GM23338 (cell line): Measurements from ENCODE around the gene GOSR1.

ENCODE experiments used
- CREB1 ChIP-seq: fragments of 250-450 bp; sonication (Bioruptor Pico); IDR thresholded peaks from 2 replicates; pipeline ENCODE4 v1.5.0; 2020; ENCODE audit warnings: low read depth, mild to moderate bottlenecking, moderate library complexity
- EZH2 ChIP-seq: fragments of 200-600 bp; sonication (generic); IDR thresholded peaks from one replicate; pipeline ENCODE4 v1.8.0; 2017; ENCODE audit warnings: antibody characterized with exemption, mild to moderate bottlenecking, low read depth; ENCODE audit not compliant: unreplicated experiment
- EZH2phosphoT487 ChIP-seq: fragments of 200-600 bp; sonication (generic); IDR thresholded peaks from one replicate; pipeline ENCODE4 v1.8.1; 2018; ENCODE audit warnings: antibody characterized with exemption; ENCODE audit not compliant: unreplicated experiment
- STAT1 ChIP-seq: IDR thresholded peaks from one replicate; pipeline ENCODE4 v1.6.1; 2016; ENCODE audit warnings: antibody characterized with exemption; ENCODE audit not compliant: unreplicated experiment
- ZNF331 ChIP-seq: fragments of 250-450 bp; sonication (Bioruptor Pico); IDR thresholded peaks from 2 replicates; pipeline ENCODE4 v1.5.0; 2020; ENCODE audit warnings: low read depth, mild to moderate bottlenecking, moderate library complexity
- TF ChIP-seq, protein P1 (sequence below), 2 experiments: fragments of 200-600 bp in 1 of 2; sonication (generic) in 1 of 2; conservative IDR thresholded peaks; 2 replicates each; pipeline versions ENCODE4 v1.5.1 to v1.6.1; 2016 to 2017; ENCODE audit warnings: antibody characterized with exemption in 2 of 2, low read depth in 2 of 2, mild to moderate bottlenecking in 2 of 2, moderate library complexity in 1 of 2
- TF ChIP-seq, protein P2 (sequence below): IDR thresholded peaks from 2 replicates; pipeline ENCODE4 v1.6.1; 2016; ENCODE audit warnings: antibody characterized with exemption
- TF ChIP-seq, protein P3 (sequence below): IDR thresholded peaks from one replicate; pipeline ENCODE4 v1.6.1; 2018; ENCODE audit warnings: antibody characterized with exemption; ENCODE audit not compliant: unreplicated experiment

DNA sequence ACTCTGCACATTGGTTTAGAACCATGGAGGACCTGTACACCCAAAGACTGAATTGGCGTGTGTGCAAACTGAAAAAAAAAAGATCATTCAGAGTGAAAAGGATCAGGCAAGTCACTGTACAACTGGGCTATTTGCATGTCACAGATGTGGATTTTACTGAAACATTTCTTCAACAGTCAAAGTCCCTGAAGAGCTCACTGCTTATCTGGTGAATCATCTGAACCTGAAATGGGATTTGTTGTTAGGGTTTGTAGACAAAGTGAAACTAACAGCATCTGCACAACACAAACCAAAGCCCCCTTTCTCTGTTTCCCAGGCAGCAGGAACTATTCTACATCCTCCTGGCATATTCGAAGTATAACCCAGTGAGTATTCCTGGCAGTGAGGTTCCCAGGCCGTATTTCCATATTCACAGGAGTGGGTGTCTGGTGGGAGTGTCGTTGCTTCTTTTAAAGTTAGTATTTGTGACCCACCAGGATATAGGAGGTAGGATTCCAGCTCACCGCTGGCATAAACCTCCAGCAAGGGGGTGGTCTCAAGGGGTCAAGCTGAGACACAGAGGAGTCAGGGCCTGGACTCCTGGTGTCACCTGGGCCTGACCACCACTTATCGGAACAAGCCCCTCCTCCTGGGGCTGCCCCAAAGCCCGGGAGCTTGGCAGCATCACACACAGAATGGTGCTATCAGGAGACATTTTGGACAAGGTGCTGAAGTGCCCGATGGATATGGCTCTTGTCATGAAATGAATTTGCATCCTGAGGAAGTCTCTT, 80.9 kb downstream of the GOSR1 start:
- TF ChIP-seq, protein P1, sequence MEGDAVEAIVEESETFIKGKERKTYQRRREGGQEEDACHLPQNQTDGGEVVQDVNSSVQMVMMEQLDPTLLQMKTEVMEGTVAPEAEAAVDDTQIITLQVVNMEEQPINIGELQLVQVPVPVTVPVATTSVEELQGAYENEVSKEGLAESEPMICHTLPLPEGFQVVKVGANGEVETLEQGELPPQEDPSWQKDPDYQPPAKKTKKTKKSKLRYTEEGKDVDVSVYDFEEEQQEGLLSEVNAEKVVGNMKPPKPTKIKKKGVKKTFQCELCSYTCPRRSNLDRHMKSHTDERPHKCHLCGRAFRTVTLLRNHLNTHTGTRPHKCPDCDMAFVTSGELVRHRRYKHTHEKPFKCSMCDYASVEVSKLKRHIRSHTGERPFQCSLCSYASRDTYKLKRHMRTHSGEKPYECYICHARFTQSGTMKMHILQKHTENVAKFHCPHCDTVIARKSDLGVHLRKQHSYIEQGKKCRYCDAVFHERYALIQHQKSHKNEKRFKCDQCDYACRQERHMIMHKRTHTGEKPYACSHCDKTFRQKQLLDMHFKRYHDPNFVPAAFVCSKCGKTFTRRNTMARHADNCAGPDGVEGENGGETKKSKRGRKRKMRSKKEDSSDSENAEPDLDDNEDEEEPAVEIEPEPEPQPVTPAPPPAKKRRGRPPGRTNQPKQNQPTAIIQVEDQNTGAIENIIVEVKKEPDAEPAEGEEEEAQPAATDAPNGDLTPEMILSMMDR (conservative IDR thresholded peaks at IDR 0.05; ENCODE audit: low read depth in 2 of 2), result no peak
- TF ChIP-seq, protein P2, sequence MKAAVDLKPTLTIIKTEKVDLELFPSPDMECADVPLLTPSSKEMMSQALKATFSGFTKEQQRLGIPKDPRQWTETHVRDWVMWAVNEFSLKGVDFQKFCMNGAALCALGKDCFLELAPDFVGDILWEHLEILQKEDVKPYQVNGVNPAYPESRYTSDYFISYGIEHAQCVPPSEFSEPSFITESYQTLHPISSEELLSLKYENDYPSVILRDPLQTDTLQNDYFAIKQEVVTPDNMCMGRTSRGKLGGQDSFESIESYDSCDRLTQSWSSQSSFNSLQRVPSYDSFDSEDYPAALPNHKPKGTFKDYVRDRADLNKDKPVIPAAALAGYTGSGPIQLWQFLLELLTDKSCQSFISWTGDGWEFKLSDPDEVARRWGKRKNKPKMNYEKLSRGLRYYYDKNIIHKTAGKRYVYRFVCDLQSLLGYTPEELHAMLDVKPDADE, result no peak
- TF ChIP-seq, protein P3, sequence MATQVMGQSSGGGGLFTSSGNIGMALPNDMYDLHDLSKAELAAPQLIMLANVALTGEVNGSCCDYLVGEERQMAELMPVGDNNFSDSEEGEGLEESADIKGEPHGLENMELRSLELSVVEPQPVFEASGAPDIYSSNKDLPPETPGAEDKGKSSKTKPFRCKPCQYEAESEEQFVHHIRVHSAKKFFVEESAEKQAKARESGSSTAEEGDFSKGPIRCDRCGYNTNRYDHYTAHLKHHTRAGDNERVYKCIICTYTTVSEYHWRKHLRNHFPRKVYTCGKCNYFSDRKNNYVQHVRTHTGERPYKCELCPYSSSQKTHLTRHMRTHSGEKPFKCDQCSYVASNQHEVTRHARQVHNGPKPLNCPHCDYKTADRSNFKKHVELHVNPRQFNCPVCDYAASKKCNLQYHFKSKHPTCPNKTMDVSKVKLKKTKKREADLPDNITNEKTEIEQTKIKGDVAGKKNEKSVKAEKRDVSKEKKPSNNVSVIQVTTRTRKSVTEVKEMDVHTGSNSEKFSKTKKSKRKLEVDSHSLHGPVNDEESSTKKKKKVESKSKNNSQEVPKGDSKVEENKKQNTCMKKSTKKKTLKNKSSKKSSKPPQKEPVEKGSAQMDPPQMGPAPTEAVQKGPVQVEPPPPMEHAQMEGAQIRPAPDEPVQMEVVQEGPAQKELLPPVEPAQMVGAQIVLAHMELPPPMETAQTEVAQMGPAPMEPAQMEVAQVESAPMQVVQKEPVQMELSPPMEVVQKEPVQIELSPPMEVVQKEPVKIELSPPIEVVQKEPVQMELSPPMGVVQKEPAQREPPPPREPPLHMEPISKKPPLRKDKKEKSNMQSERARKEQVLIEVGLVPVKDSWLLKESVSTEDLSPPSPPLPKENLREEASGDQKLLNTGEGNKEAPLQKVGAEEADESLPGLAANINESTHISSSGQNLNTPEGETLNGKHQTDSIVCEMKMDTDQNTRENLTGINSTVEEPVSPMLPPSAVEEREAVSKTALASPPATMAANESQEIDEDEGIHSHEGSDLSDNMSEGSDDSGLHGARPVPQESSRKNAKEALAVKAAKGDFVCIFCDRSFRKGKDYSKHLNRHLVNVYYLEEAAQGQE, result no peak
- no peak for TF ChIP-seq STAT1
- no peak for TF ChIP-seq CREB1 (CRISPR knock-in tag)
- no peak for TF ChIP-seq ZNF331 (CRISPR knock-in tag)
- TF ChIP-seq EZH2, result no peak
- TF ChIP-seq EZH2phosphoT487, result no peak
